Gastroesophageal sphincter (tissue), 3 donors: ENCODE measurements around the gene HIKESHI.

Source experiments
- EP300 ChIP-seq: sonication (generic); formaldehyde crosslinking; IDR thresholded peaks from one replicate; pipeline ENCODE4 v1.6.1; 2017; ENCODE audit warnings: antibody characterized with exemption, mild to moderate bottlenecking
- POLR2A ChIP-seq, 2 donors: fragments of 450-650 bp; IDR thresholded peaks; one replicate each; pipeline ENCODE4 v1.6.1; 2017; ENCODE audit warnings: antibody characterized with exemption in 2 of 2, mild to moderate bottlenecking in 2 of 2, moderate library complexity in 1 of 2
- POLR2AphosphoS5 ChIP-seq: sonication (generic); formaldehyde crosslinking; IDR thresholded peaks from one replicate; pipeline ENCODE4 v1.6.1; 2017; ENCODE audit warnings: antibody characterized with exemption
- TF ChIP-seq, protein P1 (sequence below), 4 experiments: fragments of 200-600 bp in 2 of 4; fragments of 450-650 bp in 2 of 4; sonication (generic) in 1 of 4; IDR thresholded peaks; one replicate each; pipeline ENCODE4 v1.5.1; 2017 to 2019; ENCODE audit warnings: antibody characterized with exemption in 4 of 4, mild to moderate bottlenecking in 2 of 4, moderate library complexity in 2 of 4

DNA sequence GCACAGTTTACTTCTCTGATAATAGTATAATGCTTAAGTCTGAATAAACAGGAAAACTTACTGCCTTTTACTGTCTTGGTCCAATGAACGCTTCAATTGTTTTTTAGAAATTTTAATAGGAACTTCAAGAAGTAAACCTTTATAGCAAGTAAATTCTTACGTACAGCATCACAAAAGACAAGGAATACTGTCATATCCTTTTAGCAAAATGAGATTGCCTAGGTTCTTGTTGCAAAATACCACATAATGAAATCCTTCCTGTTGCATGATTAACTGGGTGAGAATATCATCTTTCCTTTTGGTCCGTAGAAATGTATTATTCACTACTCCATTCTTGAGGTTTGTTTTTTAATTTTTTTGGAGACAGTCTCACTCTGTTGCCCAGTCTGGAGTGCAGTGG, 22.3 kb upstream of the HIKESHI start:
- TF ChIP-seq, protein P1, sequence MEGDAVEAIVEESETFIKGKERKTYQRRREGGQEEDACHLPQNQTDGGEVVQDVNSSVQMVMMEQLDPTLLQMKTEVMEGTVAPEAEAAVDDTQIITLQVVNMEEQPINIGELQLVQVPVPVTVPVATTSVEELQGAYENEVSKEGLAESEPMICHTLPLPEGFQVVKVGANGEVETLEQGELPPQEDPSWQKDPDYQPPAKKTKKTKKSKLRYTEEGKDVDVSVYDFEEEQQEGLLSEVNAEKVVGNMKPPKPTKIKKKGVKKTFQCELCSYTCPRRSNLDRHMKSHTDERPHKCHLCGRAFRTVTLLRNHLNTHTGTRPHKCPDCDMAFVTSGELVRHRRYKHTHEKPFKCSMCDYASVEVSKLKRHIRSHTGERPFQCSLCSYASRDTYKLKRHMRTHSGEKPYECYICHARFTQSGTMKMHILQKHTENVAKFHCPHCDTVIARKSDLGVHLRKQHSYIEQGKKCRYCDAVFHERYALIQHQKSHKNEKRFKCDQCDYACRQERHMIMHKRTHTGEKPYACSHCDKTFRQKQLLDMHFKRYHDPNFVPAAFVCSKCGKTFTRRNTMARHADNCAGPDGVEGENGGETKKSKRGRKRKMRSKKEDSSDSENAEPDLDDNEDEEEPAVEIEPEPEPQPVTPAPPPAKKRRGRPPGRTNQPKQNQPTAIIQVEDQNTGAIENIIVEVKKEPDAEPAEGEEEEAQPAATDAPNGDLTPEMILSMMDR (IDR thresholded peaks at IDR 0.05) = no peak
- TF ChIP-seq POLR2A (IDR thresholded peaks at IDR 0.05) (no peak), POLR2AphosphoS5 (no peak), EP300 (no peak)
